ENCODE data around the gene GNB1.

GRCh38 chr1:1827089-1827848 lies 63.6 kb downstream of the GNB1 start:
- TF ChIP-seq CTCF (IDR thresholded peaks at IDR 0.05) (no peak), POLR2A (IDR thresholded peaks at IDR 0.05) (no peak)

All from adrenal gland (tissue), 5 donors.